ENCODE measurements around the gene RNF182.
"Not testable (repeated sequence)": the region's sequence is repeated elsewhere in the genome, so short reads cannot be mapped to it uniquely, and the experiment has no call there.

RNF182 gene

GRCh38 chr6:13916230-13916944 lies 8.4 kb upstream of the RNF182 start:
- DNase-seq, result peak in 5 of 51 donors; percentile 5 to 25 (median 19)

DNA sequence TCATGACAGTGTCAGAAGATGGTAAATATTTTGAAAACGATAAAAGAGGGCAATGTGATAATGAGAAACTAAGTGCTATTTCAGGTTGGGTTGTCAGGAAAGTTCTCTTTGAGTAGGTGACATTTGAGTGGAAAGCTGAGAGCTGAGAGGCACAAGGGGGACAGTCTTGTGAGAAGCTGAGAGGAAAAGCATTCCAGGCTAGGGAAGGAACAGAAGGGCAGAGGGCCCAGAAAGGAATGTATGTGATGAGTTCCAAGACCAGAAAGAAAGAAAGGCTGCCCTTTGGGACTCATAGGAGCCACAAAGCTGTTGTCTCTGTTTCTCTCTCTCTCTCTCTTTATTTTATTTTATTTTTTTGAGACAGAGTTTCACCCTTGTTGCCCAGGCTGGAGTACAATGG lies 7.6 kb upstream of the RNF182 start:
- DNase-seq, result no peak

DNA sequence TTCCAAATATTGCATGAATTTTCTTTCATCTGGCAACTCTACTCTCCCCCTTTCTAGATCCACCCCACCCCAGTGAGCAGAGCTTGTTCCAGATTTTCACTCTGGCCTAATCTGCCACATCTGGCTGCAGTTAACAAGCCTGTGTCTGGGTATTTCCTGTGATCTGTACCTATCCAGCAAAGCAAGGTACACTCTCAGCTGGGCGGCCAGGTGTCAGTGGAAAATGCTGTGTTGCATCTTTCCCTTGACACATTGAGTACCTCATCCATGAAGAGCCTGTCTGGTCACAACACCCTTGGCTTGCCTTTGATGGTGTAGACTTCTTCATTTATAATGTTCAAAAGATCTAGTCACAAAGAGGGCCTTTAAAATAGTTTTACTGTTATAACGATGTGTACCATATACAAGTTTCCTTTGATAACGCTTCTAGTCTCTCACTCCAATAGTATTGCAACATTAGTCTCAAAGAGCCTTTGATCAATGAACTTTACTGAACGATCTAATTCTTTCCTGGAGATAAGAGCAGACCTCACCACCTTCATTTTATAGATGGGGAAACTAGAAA lies 6.0 kb upstream of the RNF182 start:
- no peak for DNase-seq

GRCh38 chr6:13919861-13920260 lies 4.9 kb upstream of the RNF182 start:
- DNase-seq, result no peak

- DNase-seq, result no peak
These were observed 4.2 kb upstream of the RNF182 start for GRCh38 chr6:13920552-13920951.

DNA sequence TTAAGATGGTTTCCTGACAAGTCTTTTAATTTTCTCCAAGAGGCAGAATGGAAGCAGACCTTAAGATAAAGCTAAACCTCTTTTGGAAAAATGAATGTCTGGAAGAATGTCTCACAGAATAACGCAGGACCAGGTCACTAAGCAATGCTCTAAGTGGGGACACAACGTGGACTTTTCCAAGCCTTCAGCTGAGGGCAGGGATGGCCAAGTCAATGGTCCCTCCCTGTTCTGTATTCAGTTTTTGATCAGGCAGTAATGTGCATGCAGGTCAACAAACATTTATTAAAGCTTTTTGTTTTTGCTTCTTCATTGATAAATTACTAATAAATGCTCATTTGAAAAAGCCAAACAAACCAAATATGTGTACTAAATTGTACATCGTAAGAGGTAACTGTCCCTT lies 2.0 kb upstream of the RNF182 start:
- no peak for DNase-seq

GRCh38 chr6:13923527-13924145 lies 1.1 kb upstream of the RNF182 start:
- DNase-seq, result peak in 1 of 51 donors; percentile 15

- DNase-seq, result peak in 32 of 51 donors; percentile 10 to 78 (median 43)
These were observed 405 bp upstream of the RNF182 start for GRCh38 chr6:13924146-13924948.

- DNase-seq, result no peak
These were observed 1.6 kb downstream of the RNF182 start for GRCh38 chr6:13926378-13926777.

DNA sequence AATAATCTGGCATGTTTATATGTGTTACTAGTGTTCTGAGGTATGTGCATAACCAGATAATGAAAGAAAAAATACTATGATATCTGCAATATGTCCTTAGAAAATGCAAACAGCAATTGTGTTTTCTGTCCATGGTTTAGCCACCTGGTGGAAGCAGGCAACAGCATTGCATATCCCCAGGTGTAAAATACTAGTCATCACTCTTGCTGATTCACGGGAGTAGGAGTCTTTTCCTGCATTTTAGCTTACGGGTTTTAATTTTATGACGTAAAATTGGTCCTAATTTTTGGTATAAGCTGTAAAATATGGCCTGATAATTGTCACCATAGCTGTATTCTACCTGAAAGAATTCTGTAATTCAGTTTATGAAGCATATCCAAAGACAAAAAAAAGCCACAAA lies 2.5 kb downstream of the RNF182 start:
- no peak for DNase-seq

- DNase-seq, result no peak
These were observed 4.4 kb downstream of the RNF182 start for GRCh38 chr6:13929196-13929595.

- DNase-seq, result no peak
These were observed 7.1 kb downstream of the RNF182 start for GRCh38 chr6:13931797-13932402.

GRCh38 chr6:13932785-13933184 lies 8.0 kb downstream of the RNF182 start:
- no peak for DNase-seq

DNA sequence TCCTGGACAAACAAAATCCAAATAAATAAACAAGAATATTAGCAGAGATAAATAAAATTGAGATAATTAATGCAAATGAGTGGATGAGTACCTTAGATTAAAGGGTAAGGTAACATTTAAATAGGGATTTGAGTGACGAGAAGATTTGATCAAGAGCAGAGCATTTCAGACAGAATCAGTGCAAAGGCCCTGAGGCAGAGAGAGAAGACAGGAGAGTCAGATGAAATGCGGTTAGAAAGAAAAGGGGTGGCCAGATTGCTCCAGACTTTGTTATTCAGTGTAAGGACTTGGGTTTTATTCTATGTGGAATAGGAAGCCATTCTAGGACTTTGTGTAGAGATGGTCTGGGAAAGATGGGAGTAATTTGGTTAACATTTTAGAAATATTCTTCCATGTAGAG lies 10.0 kb downstream of the RNF182 start:
- no peak for DNase-seq

- DNase-seq, result no peak
These were observed 10.6 kb downstream of the RNF182 start for GRCh38 chr6:13935190-13935880.

DNA sequence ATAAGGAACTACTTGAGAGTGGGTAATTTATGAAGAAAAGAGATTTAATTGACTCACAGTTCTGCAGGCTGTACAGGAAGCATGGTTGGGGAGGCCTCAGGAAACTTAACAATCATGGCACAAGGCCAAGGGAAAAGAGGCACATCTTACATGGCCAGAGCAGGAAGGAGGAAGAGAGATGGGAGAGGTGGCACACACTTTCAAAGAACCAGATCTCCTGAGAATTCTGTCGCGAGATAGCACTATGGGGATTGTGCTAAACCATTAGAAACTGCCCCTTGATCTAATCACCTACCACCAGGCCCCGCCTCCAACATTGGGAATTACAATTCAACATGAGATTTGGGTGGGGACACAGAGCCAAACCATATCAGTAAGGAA lies 11.1 kb downstream of the RNF182 start:
- DNase-seq, result not testable (repeated sequence)

DNA sequence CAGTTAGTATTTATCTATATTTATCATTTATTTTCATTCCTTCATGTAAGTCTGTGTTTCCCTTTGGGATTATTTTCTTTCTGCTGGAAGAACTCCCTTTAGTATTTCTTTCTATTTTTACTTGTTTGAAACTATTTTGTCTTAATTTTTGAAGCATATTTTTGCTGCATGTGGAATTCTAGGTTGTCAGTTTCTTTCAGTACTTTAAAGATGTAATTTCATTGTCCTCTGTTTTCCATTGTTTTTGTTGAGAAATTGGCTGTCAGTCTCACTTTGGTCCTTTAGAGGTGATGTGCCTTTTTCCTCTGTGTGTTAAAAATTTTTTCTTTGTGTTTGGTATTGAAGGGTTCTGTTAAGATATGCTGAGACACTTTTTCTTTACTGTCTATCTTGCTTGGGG lies 17.1 kb downstream of the RNF182 start:
- no peak for DNase-seq

DNA sequence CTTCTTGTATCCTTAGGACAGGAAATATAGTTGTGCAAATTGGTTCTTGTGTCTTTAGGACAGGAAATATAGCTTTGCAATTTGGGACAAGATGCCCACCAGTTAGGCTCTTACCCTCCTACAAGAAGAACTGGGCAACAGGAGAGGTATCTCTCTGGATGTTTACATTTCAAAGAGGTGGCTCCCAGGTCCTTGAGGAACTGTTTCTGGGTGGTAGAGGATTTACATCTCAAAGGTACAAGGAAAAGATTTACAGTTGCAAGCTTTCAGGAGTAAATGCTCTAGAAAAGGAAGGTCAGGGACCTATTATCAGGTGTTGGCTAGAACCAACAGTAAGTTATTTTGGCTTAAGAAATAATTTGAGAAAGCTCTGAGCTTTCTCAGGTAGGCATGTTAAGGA lies 19.2 kb downstream of the RNF182 start:
- DNase-seq, result no peak

- no peak for DNase-seq
These were observed 21.8 kb downstream of the RNF182 start for GRCh38 chr6:13946506-13946905.

DNA sequence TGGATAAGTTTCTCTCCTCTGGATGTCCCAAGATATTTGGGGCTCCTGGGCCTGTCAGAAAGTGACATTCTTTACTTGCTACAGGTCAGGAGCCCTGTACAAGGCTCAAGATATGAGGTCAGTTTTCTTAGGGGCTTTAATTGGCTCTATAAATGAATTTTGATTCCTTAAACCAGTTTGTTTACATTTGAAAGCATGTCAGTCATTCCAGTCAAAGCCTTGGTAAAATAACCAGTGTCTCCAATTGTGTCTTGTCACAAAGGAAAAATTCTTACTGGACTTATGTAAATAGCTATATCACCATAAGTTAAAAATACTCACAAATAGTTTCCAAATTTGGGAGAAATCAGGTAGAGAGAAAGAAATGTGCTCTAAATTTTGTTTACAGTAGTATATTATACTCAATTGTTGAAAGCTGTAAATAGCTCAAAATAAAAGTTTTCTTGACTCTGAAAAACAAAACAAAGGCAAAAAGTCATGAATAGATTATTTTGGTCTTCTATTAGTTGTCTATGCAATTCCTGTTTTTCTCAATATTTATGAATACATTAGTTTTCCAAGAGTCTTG lies 22.9 kb downstream of the RNF182 start:
- no peak for DNase-seq

DNA sequence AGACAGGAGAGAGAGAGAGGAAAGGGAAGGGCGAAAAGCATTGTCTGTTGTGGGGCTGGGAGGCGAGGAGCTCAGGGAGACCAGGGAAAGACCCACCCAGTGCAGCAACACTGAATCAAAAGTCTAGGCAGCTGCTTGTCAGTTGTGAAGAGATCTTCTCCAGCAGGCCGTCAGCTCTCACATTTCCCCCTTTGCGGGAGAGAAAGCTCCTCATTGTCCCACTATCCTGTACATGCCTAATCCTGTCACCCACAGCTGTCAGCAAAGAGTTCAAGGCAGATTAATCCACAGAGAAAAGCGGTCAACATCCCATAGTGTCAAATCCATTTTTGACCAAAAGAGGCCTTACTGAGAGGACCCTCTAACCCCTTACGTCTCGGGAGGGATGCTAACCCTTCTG lies 27.3 kb downstream of the RNF182 start:
- no peak for DNase-seq
